WTC11 (cell line): Measurements from ENCODE around the gene VEPH1.

Experiments
- CREB1 ChIP-seq: sonication (generic); formaldehyde crosslinking; IDR thresholded peaks from 2 replicates; pipeline ENCODE4 v1.8.0; 2023; ENCODE audit warnings: mild to moderate bottlenecking, missing genetic modification reagents
- FOXP1 ChIP-seq: sonication (generic); formaldehyde crosslinking; IDR thresholded peaks from 2 replicates; pipeline ENCODE4 v1.8.0; 2022; ENCODE audit warnings: missing genetic modification reagents, mild to moderate bottlenecking, moderate library complexity, borderline replicate concordance
- JAZF1 ChIP-seq: fragments of 250-450 bp; sonication (Bioruptor Pico); IDR thresholded peaks from 2 replicates; pipeline ENCODE4 v1.9.0; 2021; ENCODE audit warnings: moderate library complexity, mild to moderate bottlenecking, inconsistent platforms
- NR1H2 ChIP-seq: sonication (generic); formaldehyde crosslinking; IDR thresholded peaks from 2 replicates; pipeline ENCODE4 v1.9.0; 2021; ENCODE audit warnings: mild to moderate bottlenecking, moderate library complexity, missing genetic modification reagents
- NR2C2 ChIP-seq: sonication (generic); formaldehyde crosslinking; IDR thresholded peaks from 2 replicates; pipeline ENCODE4 v1.8.0; 2022; ENCODE audit warnings: mild to moderate bottlenecking, missing genetic modification reagents
- SP1 ChIP-seq: sonication (generic); formaldehyde crosslinking; conservative IDR thresholded peaks from 2 replicates; pipeline ENCODE4 v1.8.1; 2022; ENCODE audit warnings: missing genetic modification reagents
- ZNF138 ChIP-seq: sonication (generic); formaldehyde crosslinking; conservative IDR thresholded peaks from 2 replicates; pipeline ENCODE4 v1.8.1; 2022; ENCODE audit warnings: mild to moderate bottlenecking, moderate library complexity, missing genetic modification reagents
- ZNF232 ChIP-seq: sonication (generic); formaldehyde crosslinking; IDR thresholded peaks from 2 replicates; pipeline ENCODE4 v1.8.0; 2022; ENCODE audit warnings: mild to moderate bottlenecking, missing genetic modification reagents
- TF ChIP-seq, protein P1 (sequence below): sonication (generic); formaldehyde crosslinking; IDR thresholded peaks from 2 replicates; pipeline ENCODE4 v1.8.1; 2023; ENCODE audit warnings: mild to moderate bottlenecking, missing genetic modification reagents
- TF ChIP-seq, protein P2 (sequence below): fragments of 200-600 bp; IDR thresholded peaks from 2 replicates; pipeline ENCODE4 v1.8.0; 2022; ENCODE audit warnings: antibody characterized with exemption
- TF ChIP-seq, protein P3 (sequence below): sonication (generic); formaldehyde crosslinking; IDR thresholded peaks from 2 replicates; pipeline ENCODE4 v1.8.0; 2022; ENCODE audit warnings: mild to moderate bottlenecking, missing genetic modification reagents
- TF ChIP-seq, protein P4 (sequence below): sonication (generic); formaldehyde crosslinking; IDR thresholded peaks from 2 replicates; pipeline ENCODE4 v1.8.1; 2022; ENCODE audit warnings: mild to moderate bottlenecking, missing genetic modification reagents, moderate library complexity, borderline replicate concordance

DNA sequence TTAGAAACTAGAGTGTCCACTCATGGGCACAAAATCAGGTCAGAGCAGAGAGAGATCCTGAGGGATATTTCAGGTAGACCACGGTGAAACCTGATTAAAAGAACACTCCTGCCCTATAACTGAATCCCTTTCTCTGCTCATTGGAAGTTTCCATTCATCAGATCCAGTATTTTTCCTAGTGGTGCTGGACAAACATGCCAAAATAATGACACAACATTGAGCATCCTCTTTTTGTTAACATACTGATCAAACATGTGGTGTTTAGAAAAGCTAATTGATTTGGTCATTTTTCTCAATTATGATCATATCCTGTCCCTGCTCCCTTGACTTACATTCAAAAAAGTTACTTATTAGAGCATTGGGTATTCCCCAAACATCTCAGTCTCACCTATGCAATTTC lies 39.4 kb downstream of the VEPH1 start:
- no peak for TF ChIP-seq ZNF232 (CRISPR knock-in tag)
- TF ChIP-seq CREB1 = no peak
- no peak for TF ChIP-seq ZNF138 (CRISPR knock-in tag)
- TF ChIP-seq SP1 (CRISPR knock-in tag) = no peak
- TF ChIP-seq, protein P1, sequence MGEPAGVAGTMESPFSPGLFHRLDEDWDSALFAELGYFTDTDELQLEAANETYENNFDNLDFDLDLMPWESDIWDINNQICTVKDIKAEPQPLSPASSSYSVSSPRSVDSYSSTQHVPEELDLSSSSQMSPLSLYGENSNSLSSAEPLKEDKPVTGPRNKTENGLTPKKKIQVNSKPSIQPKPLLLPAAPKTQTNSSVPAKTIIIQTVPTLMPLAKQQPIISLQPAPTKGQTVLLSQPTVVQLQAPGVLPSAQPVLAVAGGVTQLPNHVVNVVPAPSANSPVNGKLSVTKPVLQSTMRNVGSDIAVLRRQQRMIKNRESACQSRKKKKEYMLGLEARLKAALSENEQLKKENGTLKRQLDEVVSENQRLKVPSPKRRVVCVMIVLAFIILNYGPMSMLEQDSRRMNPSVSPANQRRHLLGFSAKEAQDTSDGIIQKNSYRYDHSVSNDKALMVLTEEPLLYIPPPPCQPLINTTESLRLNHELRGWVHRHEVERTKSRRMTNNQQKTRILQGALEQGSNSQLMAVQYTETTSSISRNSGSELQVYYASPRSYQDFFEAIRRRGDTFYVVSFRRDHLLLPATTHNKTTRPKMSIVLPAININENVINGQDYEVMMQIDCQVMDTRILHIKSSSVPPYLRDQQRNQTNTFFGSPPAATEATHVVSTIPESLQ = no peak
- TF ChIP-seq, protein P2, sequence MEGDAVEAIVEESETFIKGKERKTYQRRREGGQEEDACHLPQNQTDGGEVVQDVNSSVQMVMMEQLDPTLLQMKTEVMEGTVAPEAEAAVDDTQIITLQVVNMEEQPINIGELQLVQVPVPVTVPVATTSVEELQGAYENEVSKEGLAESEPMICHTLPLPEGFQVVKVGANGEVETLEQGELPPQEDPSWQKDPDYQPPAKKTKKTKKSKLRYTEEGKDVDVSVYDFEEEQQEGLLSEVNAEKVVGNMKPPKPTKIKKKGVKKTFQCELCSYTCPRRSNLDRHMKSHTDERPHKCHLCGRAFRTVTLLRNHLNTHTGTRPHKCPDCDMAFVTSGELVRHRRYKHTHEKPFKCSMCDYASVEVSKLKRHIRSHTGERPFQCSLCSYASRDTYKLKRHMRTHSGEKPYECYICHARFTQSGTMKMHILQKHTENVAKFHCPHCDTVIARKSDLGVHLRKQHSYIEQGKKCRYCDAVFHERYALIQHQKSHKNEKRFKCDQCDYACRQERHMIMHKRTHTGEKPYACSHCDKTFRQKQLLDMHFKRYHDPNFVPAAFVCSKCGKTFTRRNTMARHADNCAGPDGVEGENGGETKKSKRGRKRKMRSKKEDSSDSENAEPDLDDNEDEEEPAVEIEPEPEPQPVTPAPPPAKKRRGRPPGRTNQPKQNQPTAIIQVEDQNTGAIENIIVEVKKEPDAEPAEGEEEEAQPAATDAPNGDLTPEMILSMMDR = no peak
- TF ChIP-seq NR2C2 (CRISPR knock-in tag) = no peak
- TF ChIP-seq, protein P3, sequence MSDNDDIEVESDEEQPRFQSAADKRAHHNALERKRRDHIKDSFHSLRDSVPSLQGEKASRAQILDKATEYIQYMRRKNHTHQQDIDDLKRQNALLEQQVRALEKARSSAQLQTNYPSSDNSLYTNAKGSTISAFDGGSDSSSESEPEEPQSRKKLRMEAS (CRISPR knock-in tag) = no peak
- TF ChIP-seq JAZF1 = no peak
- TF ChIP-seq FOXP1 (CRISPR knock-in tag) = no peak
- TF ChIP-seq NR1H2 (CRISPR knock-in tag) = no peak
- TF ChIP-seq, protein P4, sequence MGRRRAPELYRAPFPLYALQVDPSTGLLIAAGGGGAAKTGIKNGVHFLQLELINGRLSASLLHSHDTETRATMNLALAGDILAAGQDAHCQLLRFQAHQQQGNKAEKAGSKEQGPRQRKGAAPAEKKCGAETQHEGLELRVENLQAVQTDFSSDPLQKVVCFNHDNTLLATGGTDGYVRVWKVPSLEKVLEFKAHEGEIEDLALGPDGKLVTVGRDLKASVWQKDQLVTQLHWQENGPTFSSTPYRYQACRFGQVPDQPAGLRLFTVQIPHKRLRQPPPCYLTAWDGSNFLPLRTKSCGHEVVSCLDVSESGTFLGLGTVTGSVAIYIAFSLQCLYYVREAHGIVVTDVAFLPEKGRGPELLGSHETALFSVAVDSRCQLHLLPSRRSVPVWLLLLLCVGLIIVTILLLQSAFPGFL (CRISPR knock-in tag) = no peak
